Right lobe of liver (tissue), 4 donors: ENCODE data around the gene ADGRL3.

Experiments used
- CTCF ChIP-seq, 4 donors: fragments of 200-600 bp in 3 of 4; fragments of 450-650 bp in 1 of 4; IDR thresholded peaks; one replicate each; pipeline versions ENCODE4 v1.5.1 to v1.8.0; 2016 to 2022; ENCODE audit warnings: antibody characterized with exemption in 4 of 4, mild to moderate bottlenecking in 2 of 4
- POLR2A ChIP-seq: fragments of 450-650 bp; IDR thresholded peaks from one replicate; pipeline ENCODE4 v1.6.1; 2017; ENCODE audit warnings: antibody characterized with exemption, mild to moderate bottlenecking
- donor health status: DM: no; HTN: no; CAD: no.
- donor health status: DM: no; HTN: no; CAD: no.
- donor health status: DM: no; HTN: yes; CAD: no.

- no peak for TF ChIP-seq POLR2A
- TF ChIP-seq CTCF (IDR thresholded peaks at IDR 0.05), result no peak
Measured at GRCh38 chr4:61356696-61357095, 156.6 kb downstream of the ADGRL3 start.
